ENCODE results near the gene ZDHHC19. TPM values are rescaled to one million over a fixed set of nuclear protein-coding genes. Genes with fewer than 3 reads are reported as not detected.

The ZDHHC19 gene
- total and polyA plus RNA-seq, 12 donors = 0.19 to 1.3 (median 0.77) TPM; not detected in 9

- H3K27ac ChIP-seq = peak overlapping the region in 9 of 10 donors; percentile 30 to 95 (median 83)
- DNase-seq (peak; percentile 74 to 76), ATAC-seq (peak; percentile 73 to 95 (median 86))
- no peaks in the 10 kb centered on the region for H3K27me3 ChIP-seq
- peaks cover 0 to 45% (median 20%) of the 10 kb centered on the region in 9 donors for H3K4me1 ChIP-seq
- H3K9me3 ChIP-seq = no peaks in the 10 kb centered on the region
- H3K36me3 ChIP-seq = no peaks in the 10 kb centered on the region
- 33 to 50% methylated on average over 13 of the region's 13 CpGs for WGBS, 2 donors
- H3K4me3 ChIP-seq = no peak overlapping the region
- no peak for TF ChIP-seq CTCF (IDR thresholded peaks at IDR 0.05)
- intact Hi-C loops (cut with DNase I) = loop anchor here in 3 of 10 donors (2.0 kb wide), 2 partner anchors 113 to 121 kb away; no protein-coding TSS in a partner anchor
Observed at GRCh38 chr3:196193736-196194541, 17.3 kb downstream of the ZDHHC19 start.

GRCh38 chr3:196193133-196193735 lies 18.0 kb downstream of the ZDHHC19 start:
- WGBS, 2 donors = 67 to 68% methylated on average over 15 of the region's 15 CpGs
- DNase-seq = no peak

GRCh38 chr3:196192524-196193051 lies 18.6 kb downstream of the ZDHHC19 start:
- intact Hi-C loops (cut with DNase I) = loop anchor here in 1 of 10 donors (2.0 kb wide), 1 partner anchor 112 kb away; no protein-coding TSS in a partner anchor
- no peak for TF ChIP-seq CTCF (IDR thresholded peaks at IDR 0.05)
- ATAC-seq (peak in 4 of 8 donors; percentile 15 to 66 (median 20)), DNase-seq (peak in 1 of 2 donors; percentile 46)
- 46 to 50% methylated on average over 14 of the region's 14 CpGs for WGBS, 2 donors
- H3K27me3 ChIP-seq = no peaks in the 10 kb centered on the region
- H3K4me1 ChIP-seq = peaks cover 0 to 45% (median 20%) of the 10 kb centered on the region in 9 donors
- H3K36me3 ChIP-seq = no peaks in the 10 kb centered on the region
- H3K9me3 ChIP-seq = no peaks in the 10 kb centered on the region
- H3K4me3 ChIP-seq = no peak overlapping the region
- peak overlapping the region in 9 of 10 donors; percentile 30 to 95 (median 83) for H3K27ac ChIP-seq

More at GRCh38 chr3:196193133-196193735, 18.0 kb downstream of the ZDHHC19 start:
- no peaks in the 10 kb centered on the region for H3K9me3 ChIP-seq
- H3K4me3 ChIP-seq = no peak overlapping the region
- H3K27me3 ChIP-seq = no peaks in the 10 kb centered on the region
- peaks cover 0 to 45% (median 20%) of the 10 kb centered on the region in 9 donors for H3K4me1 ChIP-seq
- no peaks in the 10 kb centered on the region for H3K36me3 ChIP-seq
- H3K27ac ChIP-seq = peak overlapping the region in 9 of 10 donors; percentile 30 to 95 (median 83)
- no peak for TF ChIP-seq CTCF (IDR thresholded peaks at IDR 0.05)
- no peak for ATAC-seq
- intact Hi-C loops (cut with DNase I) = loop anchor here in 1 of 10 donors (2.0 kb wide), 1 partner anchor 112 kb away; no protein-coding TSS in a partner anchor

- H3K27me3 ChIP-seq = no peaks in the 10 kb centered on the region
- TF ChIP-seq CTCF (IDR thresholded peaks at IDR 0.05) = no peak
- intact Hi-C loops (cut with DNase I) = loop anchor here in 1 of 10 donors (2.0 kb wide), 1 partner anchor 111 kb away; no protein-coding TSS in a partner anchor
- no peaks in the 10 kb centered on the region for H3K9me3 ChIP-seq
- no peak for DNase-seq
- no peaks in the 10 kb centered on the region for H3K36me3 ChIP-seq
- peaks cover 0 to 49% (median 20%) of the 10 kb centered on the region in 9 donors for H3K4me1 ChIP-seq
- ATAC-seq = no peak
- WGBS, 2 donors = 74 to 84% methylated on average over 11 of the region's 11 CpGs
- H3K27ac ChIP-seq = peak overlapping the region in 8 of 10 donors; percentile 62 to 95 (median 83)
- no peak overlapping the region for H3K4me3 ChIP-seq
Observed at GRCh38 chr3:196192036-196192523, 19.1 kb downstream of the ZDHHC19 start.
